H1 (cell line): ENCODE data around the gene NPM1. TPM values are rescaled to one million over a fixed set of nuclear protein-coding genes. Genes with fewer than 3 reads are reported as not detected.

Experiments
- CTCF ChIA-PET: fragments of 300-600 bp; sonication (Branson Sonifier 250); formaldehyde crosslinking; loops from one replicate; lab custom pipeline; 2021; ENCODE audit not compliant: partially characterized antibody; lab: Charles Lee
- POLR2A ChIA-PET: fragments of 300-600 bp; sonication (Branson Sonifier 250); formaldehyde crosslinking; loops from one replicate; lab custom pipeline; 2021; ENCODE audit warnings: inconsistent platforms; ENCODE audit not compliant: partially characterized antibody; lab: Charles Lee
- DNase-seq, 2 experiments: peaks; one replicate each; pipeline versions ENCODE4 v3.0.0 to v3.0.0-alpha.2; 2010 to 2022; ENCODE audit warnings: low spot score in 2 of 2, low read depth in 1 of 2, mixed read lengths in 1 of 2
- FAIRE-seq: peaks from 2 replicates; lab custom pipeline; 2011; peaks lifted over from hg19 to GRCh38; lab: Jason Lieb, UNC
- H2AFZ ChIP-seq: 2 replicates; pipeline ENCODE4 v1.8.1; 2012; ENCODE audit warnings: low read length, inconsistent platforms
- H2AK5ac ChIP-seq: 2 replicates; pipeline ENCODE4 v1.6.1; 2013; ENCODE audit warnings: low read depth, low read length
- H2BK120ac ChIP-seq: replicated peaks from 2 replicates; pipeline ENCODE3; 2013; ENCODE audit warnings: low read depth, low read length, inconsistent platforms
- H2BK12ac ChIP-seq: 2 replicates; pipeline ENCODE4 v1.6.1; 2013; ENCODE audit warnings: low read depth, low read length
- H2BK15ac ChIP-seq: 2 replicates; pipeline ENCODE4 v1.6.1; 2013; ENCODE audit warnings: low read length
- H2BK20ac ChIP-seq: 2 replicates; pipeline ENCODE4 v1.6.1; 2013; ENCODE audit warnings: low read length
- H2BK5ac ChIP-seq: 2 replicates; pipeline ENCODE4 v1.6.1; 2013; ENCODE audit warnings: low read depth, low read length
- H3K14ac ChIP-seq: 2 replicates; pipeline ENCODE4 v1.6.1; 2013; ENCODE audit warnings: inconsistent platforms; ENCODE audit not compliant: insufficient read length
- H3K18ac ChIP-seq: 2 replicates; pipeline ENCODE4 v1.6.1; 2013; ENCODE audit warnings: low read length; ENCODE audit errors: extremely low read depth
- H3K23ac ChIP-seq: 2 replicates; pipeline ENCODE4 v1.6.1; 2013; ENCODE audit warnings: inconsistent platforms; ENCODE audit not compliant: insufficient read length
- H3K23me2 ChIP-seq: 2 replicates; pipeline ENCODE4 v1.6.1; 2013; ENCODE audit warnings: low read depth, low read length
- H3K27ac ChIP-seq: 2 replicates; pipeline ENCODE4 v1.6.1; 2011; ENCODE audit warnings: low read depth, low read length, inconsistent platforms
- H3K27me3 ChIP-seq, 4 experiments: replicated peaks in 1 of 4; 1 replicate in 1 of 4; 2 replicates in 3 of 4; pipeline versions ENCODE4 v1.6.1 to v1.8.1; 2011 to 2013; ENCODE audit warnings: low read length in 3 of 4, mild to moderate bottlenecking in 3 of 4, inconsistent platforms in 2 of 4, mixed read lengths in 2 of 4, moderate library complexity in 1 of 4; ENCODE audit not compliant: control insufficient read depth in 3 of 4, insufficient read depth in 3 of 4; ENCODE audit errors: extremely low read depth in 1 of 4
- H3K36me3 ChIP-seq, 4 experiments: 2 replicates each; pipeline versions ENCODE4 v1.6.1 to v1.8.1; 2011 to 2013; ENCODE audit warnings: mild to moderate bottlenecking in 4 of 4, low read length in 3 of 4, moderate library complexity in 2 of 4, control low read depth in 1 of 4, inconsistent platforms in 1 of 4; ENCODE audit not compliant: insufficient read depth in 4 of 4, control insufficient read depth in 2 of 4
- H3K4ac ChIP-seq: replicated peaks from 2 replicates; pipeline ENCODE3; 2013; ENCODE audit warnings: low read length, low read depth, mixed read lengths, inconsistent platforms; ENCODE audit not compliant: insufficient read length
- H3K4me1 ChIP-seq, 4 experiments: replicated peaks in 1 of 4; 1 replicate in 1 of 4; 2 replicates in 3 of 4; pipeline versions ENCODE4 v1.6.1 to v1.8.1; 2011 to 2013; ENCODE audit warnings: low read length in 3 of 4, inconsistent platforms in 2 of 4, mixed read lengths in 1 of 4; ENCODE audit not compliant: insufficient read depth in 4 of 4, control insufficient read depth in 3 of 4
- H3K4me2 ChIP-seq, 2 experiments: 2 replicates each; pipeline versions ENCODE4 v1.6.1 to v1.8.1; 2011 to 2013; ENCODE audit warnings: low read depth in 2 of 2, low read length in 2 of 2, control low read depth in 1 of 2, inconsistent platforms in 1 of 2, mild to moderate bottlenecking in 1 of 2; ENCODE audit not compliant: insufficient read depth in 1 of 2
- H3K4me3 ChIP-seq, 4 experiments: fragments of 200-600, 300-600 bp in 1 of 4; sonication (generic), shearing (Covaris generic), sonication (Bioruptor Twin) in 1 of 4; 2 replicates each; pipeline versions ENCODE4 v1.5.1 to v1.8.1; 2011 to 2016; ENCODE audit warnings: low read length in 4 of 4, low read depth in 3 of 4, control low read depth in 2 of 4, inconsistent platforms in 2 of 4, mild to moderate bottlenecking in 2 of 4, mixed read lengths in 1 of 4, moderate library complexity in 1 of 4; ENCODE audit not compliant: insufficient read depth in 2 of 4; ENCODE audit errors: extremely low read depth in 1 of 4
- H3K56ac ChIP-seq: replicated peaks from 2 replicates; pipeline ENCODE3; 2013; ENCODE audit warnings: low read depth, mild to moderate bottlenecking, mixed read lengths, low read length, inconsistent platforms; ENCODE audit not compliant: insufficient read length
- H3K79me1 ChIP-seq: 2 replicates; pipeline ENCODE4 v1.6.1; 2013; ENCODE audit warnings: low read depth, low read length, control low read depth
- H3K79me2 ChIP-seq, 2 experiments: 2 replicates each; pipeline versions ENCODE4 v1.6.1 to v1.8.1; 2012 to 2013; ENCODE audit warnings: low read length in 2 of 2, mild to moderate bottlenecking in 2 of 2, inconsistent platforms in 1 of 2; ENCODE audit not compliant: insufficient read depth in 2 of 2, control insufficient read depth in 1 of 2
- H3K9ac ChIP-seq, 4 experiments: replicated peaks in 1 of 4; 1 replicate in 1 of 4; 2 replicates in 3 of 4; pipeline versions ENCODE4 v1.6.1 to v1.8.1; 2011 to 2013; ENCODE audit warnings: low read depth in 3 of 4, low read length in 3 of 4, control low read depth in 2 of 4, mild to moderate bottlenecking in 2 of 4, moderate library complexity in 2 of 4, inconsistent platforms in 1 of 4; ENCODE audit errors: extremely low read depth in 1 of 4
- H3K9me3 ChIP-seq, 2 experiments: 2 replicates each; pipeline versions ENCODE4 v1.6.1 to v1.8.1; 2012 to 2013; ENCODE audit warnings: mild to moderate bottlenecking in 2 of 2, moderate library complexity in 2 of 2, control low read depth in 1 of 2, inconsistent platforms in 1 of 2, low read depth in 1 of 2, low read length in 1 of 2, mixed read lengths in 1 of 2; ENCODE audit not compliant: insufficient read depth in 2 of 2
- H4K20me1 ChIP-seq, 2 experiments: replicated peaks in 1 of 2; 2 replicates each; pipeline versions ENCODE3 to v1.8.1; 2011 to 2013; ENCODE audit warnings: inconsistent platforms in 2 of 2, low read length in 2 of 2, mild to moderate bottlenecking in 1 of 2; ENCODE audit not compliant: insufficient read depth in 2 of 2, control insufficient read depth in 1 of 2
- H4K5ac ChIP-seq: 2 replicates; pipeline ENCODE4 v1.6.1; 2013; ENCODE audit warnings: low read length, low read depth, mixed read lengths, inconsistent platforms; ENCODE audit not compliant: insufficient read length
- H4K8ac ChIP-seq: 2 replicates; pipeline ENCODE4 v1.8.0; 2013; ENCODE audit warnings: mild to moderate bottlenecking, moderate library complexity, low read length, inconsistent platforms; ENCODE audit not compliant: insufficient read depth; ENCODE audit errors: extremely low read depth
- H4K91ac ChIP-seq: replicated peaks from 2 replicates; pipeline ENCODE3; 2013; ENCODE audit warnings: low read length, mixed read lengths, inconsistent platforms; ENCODE audit not compliant: insufficient read length
- ATF2 ChIP-seq: IDR thresholded peaks from 2 replicates; pipeline ENCODE4 v1.6.1; 2012; ENCODE audit warnings: low read length, inconsistent platforms
- CREB1 ChIP-seq: IDR thresholded peaks from 2 replicates; pipeline ENCODE4 v1.6.1; 2012; ENCODE audit warnings: inconsistent platforms
- HDAC6 ChIP-seq: IDR thresholded peaks from one replicate; pipeline ENCODE4 v1.7.1; 2012; ENCODE audit warnings: low read depth, mild to moderate bottlenecking, inconsistent platforms, low read length, moderate library complexity
- KDM1A ChIP-seq: fragments of 200-600, 300-600 bp; sonication (generic); IDR thresholded peaks from 2 replicates; pipeline ENCODE4 v1.7.1; 2016; ENCODE audit warnings: mild to moderate bottlenecking, low read length, borderline replicate concordance
- KDM5A ChIP-seq: fragments of 200-600 bp; IDR thresholded peaks from 2 replicates; pipeline ENCODE4 v1.7.1; 2012; ENCODE audit warnings: mild to moderate bottlenecking, low read length, inconsistent platforms, mixed read lengths
- POLR2A ChIP-seq, 2 experiments: IDR thresholded peaks; 1 replicate in 1 of 2; 2 replicates in 1 of 2; pipeline ENCODE4 v1.6.1; 2011; ENCODE audit warnings: low read depth in 2 of 2, low read length in 2 of 2, mild to moderate bottlenecking in 2 of 2; ENCODE audit errors: control extremely low read depth in 1 of 2
- POLR2AphosphoS5 ChIP-seq: IDR thresholded peaks from 2 replicates; pipeline ENCODE4 v1.6.1; 2011; ENCODE audit warnings: low read depth, low read length
- POU5F1 ChIP-seq: IDR thresholded peaks from 2 replicates; pipeline ENCODE4 v1.6.1; 2011; ENCODE audit warnings: low read depth, mild to moderate bottlenecking, low read length, moderate library complexity
- RFX5 ChIP-seq: IDR thresholded peaks from 2 replicates; pipeline ENCODE4 v1.6.1; 2011; ENCODE audit warnings: low read depth, low read length, improper control_type of control experiment, borderline replicate concordance
- SIX5 ChIP-seq: IDR thresholded peaks from 2 replicates; pipeline ENCODE4 v1.6.1; 2011; ENCODE audit warnings: mild to moderate bottlenecking, low read depth, low read length
- SP4 ChIP-seq: IDR thresholded peaks from 2 replicates; pipeline ENCODE4 v1.6.1; 2012; ENCODE audit warnings: low read length, inconsistent platforms
- TAF1 ChIP-seq: IDR thresholded peaks from 2 replicates; pipeline ENCODE4 v1.6.1; 2011; ENCODE audit warnings: mild to moderate bottlenecking, low read depth, low read length
- USF2 ChIP-seq: IDR thresholded peaks from 2 replicates; pipeline ENCODE4 v1.6.1; 2011; ENCODE audit warnings: low read length, improper control_type of control experiment
- WGBS, 2 experiments: shearing (Covaris generic) in 1 of 2; methylation state at CpG; one replicate each; pipeline versions ENCODE4 v1.1.6 to v1.1.7; 2013 to 2015; ENCODE audit warnings: low lambda C conversion rate in 2 of 2, mixed read lengths in 2 of 2, inconsistent platforms in 1 of 2, low coverage in 1 of 2, missing lambda C conversion rate in 1 of 2; ENCODE audit not compliant: insufficient replicate concordance in 2 of 2, insufficient coverage in 1 of 2, insufficient read length in 1 of 2; ENCODE audit errors: extremely low coverage in 1 of 2, missing lambda C conversion rate in 1 of 2; 5-methylcytosine and 5-hydroxymethylcytosine counted together
- polyA plus RNA-seq, 7 experiments: library from polyadenylated mRNA; depleted of rRNA in 3 of 7; stranded (reverse) in 5 of 7; unstranded in 2 of 7; fragments of >200 nt in 5 of 7; fragments of 200-250 nt in 2 of 7; gene quantifications; 1 replicate in 5 of 7; 2 replicates in 1 of 7; 4 replicates in 1 of 7; pipeline versions ENCODE4 v1.2.1 to v1.2.3, GENCODE V29; 2011 to 2013; ENCODE audit warnings: missing spikeins in 2 of 7, mixed read lengths in 2 of 7
- total RNA-seq: library from RNA; stranded (reverse); fragmentation: NEBNext Ultra II Directional; extraction: Animal tissue kit (Norgen Biotek cat#: 25700); gene quantifications from 2 replicates; pipeline ENCODE4 v1.2.1, GENCODE V29; 2021

The NPM1 gene
- total and polyA plus RNA-seq, 2 of the 8 experiments (the other 6 are each of a cell fraction or from before 2014, with no cell fraction given) = 2,182 to 4,042 TPM

GRCh38 chr5:171397190-171397589, 9.5 kb downstream of the NPM1 start:
- H3K79me1 ChIP-seq = no peaks in the 10 kb centered on the region
- no peak overlapping the region for H2AFZ ChIP-seq
- H3K9ac ChIP-seq = no peak overlapping the region
- H2BK5ac ChIP-seq = no peak overlapping the region
- H2BK20ac ChIP-seq = no peak overlapping the region
- H4K91ac ChIP-seq = no peak overlapping the region
- H2BK120ac ChIP-seq = no peak overlapping the region
- no peak overlapping the region for H3K18ac ChIP-seq
- peaks cover 46 to 61% of the 10 kb centered on the region in 2 experiments for H4K20me1 ChIP-seq
- H2BK12ac ChIP-seq = no peak overlapping the region
- no peak overlapping the region for H3K4me2 ChIP-seq
- no peaks in the 10 kb centered on the region for H3K9me3 ChIP-seq
- ChIA-PET POLR2A (interaction anchor here (1.5 to 20.7 kb wide), 3 partner anchors 9 to 24 kb away, joined by 3 to 626 read pairs (median 187); partner anchors contain the start of gene NPM1), CTCF (interaction anchor here (1.6 kb wide), 1 partner anchor 8 kb away, joined by 11 read pairs; no protein-coding TSS in a partner anchor)
- H3K14ac ChIP-seq = no peak overlapping the region
- peaks cover 57 to 97% (median 91%) of the 10 kb centered on the region in 4 experiments for H3K36me3 ChIP-seq
- H3K4me1 ChIP-seq = peaks cover 0 to 5% (median 1%) of the 10 kb centered on the region in 4 experiments; a peak in 2 of 7 replicates
- DNase-seq (no peak), FAIRE-seq (no peak)
- peaks cover 69 to 98% of the 10 kb centered on the region in 2 experiments for H3K79me2 ChIP-seq
- no peak overlapping the region for H3K27ac ChIP-seq
- H3K27me3 ChIP-seq = no peaks in the 10 kb centered on the region
- H2BK15ac ChIP-seq = no peak overlapping the region
- no peak overlapping the region for H4K5ac ChIP-seq
- no peak overlapping the region for H3K56ac ChIP-seq
- WGBS, 2 experiments = 69% methylated on average over 2 of the region's 2 CpGs; no CpG with 5 or more reads in 1 of the 2 experiments
- no peak overlapping the region for H3K4me3 ChIP-seq
- H3K23me2 ChIP-seq = no peaks in the 10 kb centered on the region
- no peak overlapping the region for H2AK5ac ChIP-seq
- no peak overlapping the region for H4K8ac ChIP-seq
- H3K23ac ChIP-seq = no peak overlapping the region
- no peak overlapping the region for H3K4ac ChIP-seq
- TF ChIP-seq POLR2AphosphoS5 = peak; percentile 61
- TF ChIP-seq POU5F1 = no peak
- TF ChIP-seq SP4 = no peak
- peak in 1 of 2 experiments; percentile 51; a peak in 1 of 3 replicates for TF ChIP-seq POLR2A (IDR thresholded peaks at IDR 0.05; ENCODE audit: control extremely low read depth in 1 of 2, low read depth in 2 of 2, low read length in 2 of 2)
- no peak; the same call in 1 of the 2 replicates for TF ChIP-seq ATF2
- no peak for TF ChIP-seq RFX5
- no peak for TF ChIP-seq KDM1A
- no peak for TF ChIP-seq USF2
- no peak for TF ChIP-seq TAF1
- no peak for TF ChIP-seq KDM5A
- no peak for TF ChIP-seq HDAC6
- no peak for TF ChIP-seq SIX5
- TF ChIP-seq CREB1 = no peak
